Fibroblast of mammary gland (primary cell): ENCODE results near the gene MEGF6.

ENCODE experiments used
- DNase-seq: peaks from one replicate; pipeline ENCODE4 v3.0.0-alpha.2; 2010; ENCODE audit warnings: low read depth
- H3K4me3 ChIP-seq: 2 replicates; pipeline ENCODE4 v1.5.1; 2011; ENCODE audit warnings: low read depth, mild to moderate bottlenecking, low read length, moderate library complexity; ENCODE audit not compliant: control insufficient read depth
- CTCF ChIP-seq: conservative IDR thresholded peaks from 2 replicates; pipeline ENCODE4 v1.5.1; 2011; ENCODE audit warnings: low read depth, low read length, inconsistent platforms; ENCODE audit not compliant: control insufficient read depth, insufficient read depth

MEGF6 gene

GRCh38 chr1:3460672-3461131 is 150.6 kb downstream of the MEGF6 start:
- no peak for TF ChIP-seq CTCF
- H3K4me3 ChIP-seq, result no peak overlapping the region
- no peak for DNase-seq

GRCh38 chr1:3459940-3460671 is 151.2 kb downstream of the MEGF6 start:
- H3K4me3 ChIP-seq, result no peak overlapping the region
- no peak for TF ChIP-seq CTCF
- no peak for DNase-seq

- no peak for DNase-seq
- H3K4me3 ChIP-seq, result no peak overlapping the region
- TF ChIP-seq CTCF, result no peak
Observed at GRCh38 chr1:3459051-3459908, 152.0 kb downstream of the MEGF6 start.

- no peak overlapping the region for H3K4me3 ChIP-seq
- TF ChIP-seq CTCF, result no peak
- no peak for DNase-seq
Observed at GRCh38 chr1:3457910-3458883, 153.1 kb downstream of the MEGF6 start.

- no peak overlapping the region for H3K4me3 ChIP-seq
- no peak for TF ChIP-seq CTCF
- DNase-seq, result no peak
Observed at GRCh38 chr1:3456964-3457909, 154.1 kb downstream of the MEGF6 start.

GRCh38 chr1:3456449-3456963 is 154.8 kb downstream of the MEGF6 start:
- no peak for DNase-seq

More at GRCh38 chr1:3456449-3456963, 154.8 kb downstream of the MEGF6 start:
- TF ChIP-seq CTCF, result no peak
- no peak overlapping the region for H3K4me3 ChIP-seq
